ENCODE measurements around the gene KLHL22.
"Not testable (repeated sequence)": the region's sequence is repeated elsewhere in the genome, so short reads cannot be mapped to it uniquely, and the experiment has no call there.

GRCh38 chr22:20415241-20415640 is 80.4 kb downstream of the KLHL22 start:
- not testable (repeated sequence) for TF ChIP-seq CTCF (IDR thresholded peaks at IDR 0.05; ENCODE audit: low read length); EZH2 (IDR thresholded peaks at IDR 0.05; ENCODE audit: borderline replicate concordance, low read length)

All from OCI-LY1 (cell line).